GM12878 (cell line): ENCODE results near the gene EXPH5.

Experiments
- EP300 ChIP-seq, 2 experiments: fragments of 150-350 bp in 1 of 2; IDR thresholded peaks; 2 replicates each; pipeline ENCODE4 v1.6.1; 2011 to 2012; ENCODE audit warnings: low read depth in 2 of 2, low read length in 2 of 2, borderline replicate concordance in 1 of 2, improper control_type of control experiment in 1 of 2, inconsistent platforms in 1 of 2; ENCODE audit not compliant: control insufficient read depth in 1 of 2
- MTA2 ChIP-seq: fragments of 450-650 bp; IDR thresholded peaks from 2 replicates; pipeline ENCODE4 v1.6.1; 2016; ENCODE audit warnings: low read depth, mild to moderate bottlenecking, moderate library complexity
- RAD21 ChIP-seq: IDR thresholded peaks from 2 replicates; pipeline ENCODE4 v1.6.1; 2011; ENCODE audit warnings: mild to moderate bottlenecking, low read depth, low read length, moderate library complexity; ENCODE audit not compliant: insufficient read depth
- SREBF1 ChIP-seq: IDR thresholded peaks from 2 replicates; pipeline ENCODE4 v1.6.1; 2012; ENCODE audit warnings: mild to moderate bottlenecking, low read length
- TF ChIP-seq, protein P1 (sequence below): IDR thresholded peaks from 2 replicates; pipeline ENCODE4 v1.6.1; 2012; ENCODE audit warnings: low read length, inconsistent platforms
- TF ChIP-seq, protein P2 (sequence below), 3 experiments: IDR thresholded peaks in 2 of 3; conservative IDR thresholded peaks in 1 of 3; 2 replicates each; pipeline ENCODE4 v1.5.1; 2011; ENCODE audit warnings: low read depth in 3 of 3, low read length in 3 of 3, mild to moderate bottlenecking in 3 of 3, control low read depth in 2 of 3, moderate library complexity in 2 of 3, inconsistent platforms in 1 of 3, mixed read lengths in 1 of 3; ENCODE audit not compliant: control insufficient read depth in 2 of 3, insufficient read depth in 1 of 3; ENCODE audit errors: extremely low read depth in 1 of 3
- TF ChIP-seq, protein P3 (sequence below): IDR thresholded peaks from 2 replicates; pipeline ENCODE4 v1.6.1; 2012; ENCODE audit warnings: low read depth, low read length, improper control_type of control experiment

DNA sequence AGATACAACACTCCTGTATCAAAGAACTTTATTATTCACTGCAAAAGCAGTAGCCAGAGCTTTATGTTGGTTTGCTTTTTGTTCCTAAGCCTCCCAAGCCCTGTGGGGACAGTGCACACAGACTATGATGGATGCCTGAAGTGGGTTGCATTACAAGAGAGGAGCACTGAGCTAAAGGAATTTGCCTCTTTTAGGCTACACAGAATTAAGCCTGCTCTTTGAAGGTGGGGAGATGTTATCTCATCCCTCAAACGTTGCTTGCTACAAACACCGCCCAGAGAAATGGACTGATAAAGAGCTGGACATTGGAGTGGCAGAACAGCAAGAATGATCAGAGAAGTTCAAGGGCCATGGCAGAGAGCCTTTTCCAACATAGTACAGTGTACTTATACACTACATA lies 92.8 kb downstream of the EXPH5 start:
- TF ChIP-seq, protein P1, sequence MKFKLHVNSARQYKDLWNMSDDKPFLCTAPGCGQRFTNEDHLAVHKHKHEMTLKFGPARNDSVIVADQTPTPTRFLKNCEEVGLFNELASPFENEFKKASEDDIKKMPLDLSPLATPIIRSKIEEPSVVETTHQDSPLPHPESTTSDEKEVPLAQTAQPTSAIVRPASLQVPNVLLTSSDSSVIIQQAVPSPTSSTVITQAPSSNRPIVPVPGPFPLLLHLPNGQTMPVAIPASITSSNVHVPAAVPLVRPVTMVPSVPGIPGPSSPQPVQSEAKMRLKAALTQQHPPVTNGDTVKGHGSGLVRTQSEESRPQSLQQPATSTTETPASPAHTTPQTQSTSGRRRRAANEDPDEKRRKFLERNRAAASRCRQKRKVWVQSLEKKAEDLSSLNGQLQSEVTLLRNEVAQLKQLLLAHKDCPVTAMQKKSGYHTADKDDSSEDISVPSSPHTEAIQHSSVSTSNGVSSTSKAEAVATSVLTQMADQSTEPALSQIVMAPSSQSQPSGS: no peak
- TF ChIP-seq, protein P2, sequence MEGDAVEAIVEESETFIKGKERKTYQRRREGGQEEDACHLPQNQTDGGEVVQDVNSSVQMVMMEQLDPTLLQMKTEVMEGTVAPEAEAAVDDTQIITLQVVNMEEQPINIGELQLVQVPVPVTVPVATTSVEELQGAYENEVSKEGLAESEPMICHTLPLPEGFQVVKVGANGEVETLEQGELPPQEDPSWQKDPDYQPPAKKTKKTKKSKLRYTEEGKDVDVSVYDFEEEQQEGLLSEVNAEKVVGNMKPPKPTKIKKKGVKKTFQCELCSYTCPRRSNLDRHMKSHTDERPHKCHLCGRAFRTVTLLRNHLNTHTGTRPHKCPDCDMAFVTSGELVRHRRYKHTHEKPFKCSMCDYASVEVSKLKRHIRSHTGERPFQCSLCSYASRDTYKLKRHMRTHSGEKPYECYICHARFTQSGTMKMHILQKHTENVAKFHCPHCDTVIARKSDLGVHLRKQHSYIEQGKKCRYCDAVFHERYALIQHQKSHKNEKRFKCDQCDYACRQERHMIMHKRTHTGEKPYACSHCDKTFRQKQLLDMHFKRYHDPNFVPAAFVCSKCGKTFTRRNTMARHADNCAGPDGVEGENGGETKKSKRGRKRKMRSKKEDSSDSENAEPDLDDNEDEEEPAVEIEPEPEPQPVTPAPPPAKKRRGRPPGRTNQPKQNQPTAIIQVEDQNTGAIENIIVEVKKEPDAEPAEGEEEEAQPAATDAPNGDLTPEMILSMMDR (IDR thresholded peaks at IDR 0.05 in 2 of 3, conservative IDR thresholded peaks at IDR 0.05 in 1 of 3; ENCODE audit: control insufficient read depth in 2 of 3, extremely low read depth in 1 of 3, insufficient read depth in 1 of 3, low read depth in 3 of 3, low read length in 3 of 3): no peak
- TF ChIP-seq MTA2 (no peak), EP300 (IDR thresholded peaks at IDR 0.05; ENCODE audit: borderline replicate concordance in 1 of 2, control insufficient read depth in 1 of 2, low read depth in 2 of 2, low read length in 2 of 2) (no peak), SREBF1 (no peak), RAD21 (no peak)
- TF ChIP-seq, protein P3, sequence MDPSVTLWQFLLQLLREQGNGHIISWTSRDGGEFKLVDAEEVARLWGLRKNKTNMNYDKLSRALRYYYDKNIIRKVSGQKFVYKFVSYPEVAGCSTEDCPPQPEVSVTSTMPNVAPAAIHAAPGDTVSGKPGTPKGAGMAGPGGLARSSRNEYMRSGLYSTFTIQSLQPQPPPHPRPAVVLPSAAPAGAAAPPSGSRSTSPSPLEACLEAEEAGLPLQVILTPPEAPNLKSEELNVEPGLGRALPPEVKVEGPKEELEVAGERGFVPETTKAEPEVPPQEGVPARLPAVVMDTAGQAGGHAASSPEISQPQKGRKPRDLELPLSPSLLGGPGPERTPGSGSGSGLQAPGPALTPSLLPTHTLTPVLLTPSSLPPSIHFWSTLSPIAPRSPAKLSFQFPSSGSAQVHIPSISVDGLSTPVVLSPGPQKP: no peak
